Breast epithelium (tissue), 4 donors: ENCODE data around the gene TSPAN11. TPM values are rescaled to one million over a fixed set of nuclear protein-coding genes. Genes with fewer than 3 reads are reported as not detected.

ENCODE experiments used
- DNase-seq, 2 donors: peaks; one replicate each; pipeline ENCODE4 v3.0.0-alpha.2; 2019; ENCODE audit warnings: low spot score in 2 of 2
- H3K27ac ChIP-seq, 2 donors: fragments of 200-600 bp; sonication (generic) in 1 of 2; one replicate each; pipeline ENCODE4 v1.5.1; 2016 to 2019; ENCODE audit warnings: mild to moderate bottlenecking in 1 of 2
- H3K27me3 ChIP-seq, 2 donors: fragments of 200-600 bp; sonication (generic) in 1 of 2; one replicate each; pipeline versions ENCODE4 v1.5.1 to v1.6.0; 2017 to 2019; ENCODE audit warnings: control low read depth in 1 of 2, mild to moderate bottlenecking in 1 of 2
- H3K36me3 ChIP-seq: fragments of 200-600 bp; one replicate; pipeline ENCODE4 v1.5.1; 2019
- H3K4me1 ChIP-seq, 2 donors: fragments of 200-600 bp; sonication (generic); one replicate each; pipeline ENCODE4 v1.5.1; 2016 to 2019; ENCODE audit warnings: control low read depth in 1 of 2
- H3K4me3 ChIP-seq, 3 donors: fragments of 200-600 bp; sonication (generic); 1 replicate in 2 of 3; 2 replicates in 1 of 3; pipeline ENCODE4 v1.5.1; 2016 to 2019; ENCODE audit warnings: mild to moderate bottlenecking in 3 of 3, moderate library complexity in 2 of 3
- H3K9me3 ChIP-seq, 2 donors: fragments of 200-600 bp; sonication (generic) in 1 of 2; one replicate each; pipeline ENCODE4 v1.5.1; 2016 to 2019; ENCODE audit warnings: control low read depth in 1 of 2
- CTCF ChIP-seq, 3 donors: fragments of 450-650 bp; IDR thresholded peaks; one replicate each; pipeline ENCODE4 v1.5.1; 2016 to 2017; ENCODE audit warnings: antibody characterized with exemption in 3 of 3, mild to moderate bottlenecking in 3 of 3, moderate library complexity in 3 of 3
- POLR2A ChIP-seq: fragments of 450-650 bp; IDR thresholded peaks from one replicate; pipeline ENCODE4 v1.6.1; 2016; ENCODE audit warnings: antibody characterized with exemption, mild to moderate bottlenecking, moderate library complexity
- POLR2AphosphoS5 ChIP-seq, 3 donors: sonication (generic); formaldehyde crosslinking; IDR thresholded peaks; one replicate each; pipeline ENCODE4 v1.6.1; 2017; ENCODE audit warnings: antibody characterized with exemption in 3 of 3
- intact Hi-C: fragments of 100-400 bp; cut with DNase I; formaldehyde crosslinking; loops from one replicate; pipeline ENCODE4 v1.15.1; 2023; ENCODE audit warnings: low total_unique reads
- total RNA-seq, 3 donors: library from RNA; depleted of rRNA; stranded (reverse); fragments of >200 nt; gene quantifications; one replicate each; pipeline ENCODE4 v1.1.0, GENCODE V29; 2016

The TSPAN11 gene
- total RNA-seq, 3 donors from 2014 or later, result 0.48 to 1.3 (median 0.73) TPM

- no peaks in the 10 kb centered on the region for H3K36me3 ChIP-seq
- intact Hi-C loops, result no loop called here
- DNase-seq, result no peak
- no peaks in the 10 kb centered on the region for H3K9me3 ChIP-seq
- no peak overlapping the region for H3K4me3 ChIP-seq
- TF ChIP-seq POLR2AphosphoS5 (IDR thresholded peaks at IDR 0.05), result no peak
- TF ChIP-seq CTCF (IDR thresholded peaks at IDR 0.05), result no peak
- TF ChIP-seq POLR2A, result no peak
- H3K4me1 ChIP-seq, result no peaks in the 10 kb centered on the region
- no peak overlapping the region for H3K27ac ChIP-seq
- H3K27me3 ChIP-seq, result no peaks in the 10 kb centered on the region
Observed at GRCh38 chr12:30978639-30979038, 52.1 kb downstream of the TSPAN11 start.

DNA sequence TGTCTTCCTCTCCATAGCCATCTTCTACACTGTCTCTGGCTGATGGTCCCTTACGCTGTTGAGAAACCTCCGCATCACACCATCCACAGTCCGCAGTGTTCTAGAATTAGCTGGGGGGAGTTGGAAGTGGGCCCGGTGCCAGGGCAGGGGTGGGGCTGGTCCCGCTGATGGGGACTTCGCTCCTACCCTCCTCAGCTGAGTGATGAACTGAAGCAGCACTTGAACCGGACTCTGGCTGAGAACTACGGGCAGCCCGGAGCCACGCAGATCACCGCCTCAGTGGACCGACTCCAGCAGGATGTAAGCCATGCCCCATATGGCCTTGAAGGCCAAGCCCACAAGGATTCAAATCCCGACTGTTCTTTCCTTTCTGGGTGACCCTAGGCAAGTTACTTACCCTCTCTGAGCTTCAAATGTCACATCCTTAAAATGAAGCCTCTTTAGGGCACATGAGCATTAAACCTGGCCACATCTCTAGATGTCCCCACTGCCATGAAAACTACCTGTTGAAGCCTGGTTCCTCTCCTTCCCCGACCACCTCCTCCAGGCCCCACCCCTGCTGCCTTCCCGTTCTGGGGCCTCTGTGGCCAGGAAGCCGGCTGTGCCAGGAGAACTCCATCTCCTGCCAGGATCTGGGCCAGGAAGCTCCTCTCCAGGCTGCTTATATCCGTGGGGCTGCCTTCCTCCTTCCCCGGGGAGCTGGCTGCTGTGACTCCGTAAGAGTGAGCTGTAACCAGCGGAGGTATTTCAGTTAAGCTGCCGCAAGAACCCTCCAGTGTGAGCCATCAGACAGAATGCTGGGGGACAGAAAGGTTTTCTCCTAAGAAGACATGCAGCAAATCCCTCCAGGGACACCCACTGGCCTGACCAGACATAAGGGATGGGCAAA, 53.1 kb downstream of the TSPAN11 start:
- Histone ChIP-seq H3K4me3 (no peak overlapping the region), H3K27me3 (no peaks in the 10 kb centered on the region), H3K4me1 (no peaks in the 10 kb centered on the region), H3K27ac (no peak overlapping the region), H3K36me3 (no peaks in the 10 kb centered on the region), H3K9me3 (no peaks in the 10 kb centered on the region)
- no peak for DNase-seq
- no peak for TF ChIP-seq POLR2A
- intact Hi-C loops, result loop anchor here (2.0 kb wide), 1 partner anchor 59 kb away; no protein-coding TSS in a partner anchor

- Histone ChIP-seq H3K9me3 (no peaks in the 10 kb centered on the region), H3K36me3 (no peaks in the 10 kb centered on the region), H3K27ac (no peak overlapping the region), H3K4me3 (no peak overlapping the region), H3K4me1 (no peaks in the 10 kb centered on the region), H3K27me3 (no peaks in the 10 kb centered on the region)
- intact Hi-C loops, result loop anchor here (2.0 kb wide), 1 partner anchor 58 kb away; no protein-coding TSS in a partner anchor
- no peak for TF ChIP-seq CTCF (IDR thresholded peaks at IDR 0.05)
- no peak for DNase-seq
Observed at GRCh38 chr12:30980955-30981662, 54.6 kb downstream of the TSPAN11 start.

GRCh38 chr12:30982413-30982812, 55.9 kb downstream of the TSPAN11 start:
- Histone ChIP-seq H3K36me3 (no peaks in the 10 kb centered on the region), H3K9me3 (no peaks in the 10 kb centered on the region), H3K27me3 (no peaks in the 10 kb centered on the region), H3K4me3 (no peak overlapping the region), H3K4me1 (no peaks in the 10 kb centered on the region), H3K27ac (no peak overlapping the region)
- DNase-seq, result no peak
- intact Hi-C loops, result no loop called here
- TF ChIP-seq POLR2A, result no peak
- TF ChIP-seq CTCF (IDR thresholded peaks at IDR 0.05), result no peak
- TF ChIP-seq POLR2AphosphoS5 (IDR thresholded peaks at IDR 0.05), result no peak

DNA sequence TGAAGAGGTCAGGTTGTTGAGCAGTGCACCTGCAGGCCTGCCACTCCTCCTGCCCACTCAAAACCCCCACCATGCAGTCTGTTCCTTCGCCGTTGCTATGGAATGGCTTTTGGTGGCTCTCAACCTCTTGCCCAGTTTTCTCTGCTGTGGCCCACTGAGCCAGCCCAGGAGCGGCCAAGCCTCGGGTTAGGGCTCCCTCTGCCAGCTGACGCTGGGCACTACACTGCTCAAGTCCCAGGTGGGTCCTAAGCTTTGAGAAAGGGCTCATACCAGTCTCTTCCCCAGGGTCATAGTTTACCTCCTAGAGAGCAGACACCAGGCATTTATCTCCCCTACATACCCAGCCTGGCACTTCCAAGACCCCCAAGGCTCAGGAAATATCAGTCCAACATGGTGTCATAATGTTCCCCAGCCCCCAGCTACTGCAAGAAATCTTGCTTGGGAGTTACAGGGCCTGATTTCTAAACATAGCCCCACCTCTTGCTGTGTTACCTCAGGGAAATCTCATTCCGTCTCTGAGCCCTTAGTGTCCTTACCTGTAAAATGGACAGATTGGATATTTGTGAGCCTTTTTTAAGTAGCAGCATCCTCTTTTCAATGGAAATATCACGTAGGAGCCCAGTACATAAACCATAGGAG, 59.4 kb downstream of the TSPAN11 start:
- Histone ChIP-seq H3K4me1 (no peaks in the 10 kb centered on the region), H3K27me3 (no peaks in the 10 kb centered on the region), H3K4me3 (no peak overlapping the region), H3K27ac (no peak overlapping the region), H3K9me3 (no peaks in the 10 kb centered on the region), H3K36me3 (no peaks in the 10 kb centered on the region)
- TF ChIP-seq POLR2A (no peak), CTCF (IDR thresholded peaks at IDR 0.05) (peak in 2 of 3 donors; percentile 24 to 64), POLR2AphosphoS5 (IDR thresholded peaks at IDR 0.05) (no peak)
- no peak for DNase-seq
- intact Hi-C loops, result no loop called here
